ENCODE data around the gene QSOX1. TPM values are rescaled to one million over a fixed set of nuclear protein-coding genes. Genes with fewer than 3 reads are reported as not detected.

QSOX1 gene
- total and polyA plus RNA-seq, 8 donors = 38.5 to 323 (median 111) TPM

DNA sequence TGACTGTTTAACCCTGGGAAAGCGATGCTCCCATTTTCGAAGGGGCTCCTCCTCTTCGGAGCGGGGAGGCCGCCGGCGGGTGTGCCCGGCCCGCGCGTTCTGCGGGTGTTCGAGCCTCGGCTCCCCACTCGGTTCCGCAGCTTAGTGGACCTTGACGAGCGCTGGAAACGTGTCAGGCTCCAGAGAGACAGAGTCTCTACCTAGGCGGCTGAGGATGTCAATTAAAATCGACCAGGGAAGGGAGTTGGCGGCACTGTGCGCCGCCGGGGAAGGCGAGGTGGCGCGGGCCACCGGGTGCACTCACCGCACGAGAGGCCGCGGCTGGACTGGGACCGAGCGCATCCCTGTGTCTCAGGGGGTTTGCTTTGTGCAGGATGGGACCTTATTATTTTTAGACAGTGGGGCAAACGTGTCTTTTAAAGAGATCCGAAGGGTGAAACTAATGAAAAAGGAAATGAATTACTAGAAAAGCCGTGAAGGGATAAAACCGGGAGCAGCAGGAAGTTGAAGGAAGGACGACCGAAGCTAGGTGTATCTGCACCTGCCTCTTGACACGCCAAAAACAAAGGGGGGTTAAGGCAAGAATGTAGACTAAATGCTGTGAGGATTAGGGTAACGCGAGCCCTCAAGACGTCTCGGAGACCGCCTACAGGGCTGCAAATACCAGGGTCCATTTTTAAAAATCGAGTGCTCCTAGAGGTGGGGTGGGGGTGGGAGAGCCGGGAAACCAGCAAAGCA, 81.0 kb downstream of the QSOX1 start:
- TF ChIP-seq, protein P1, sequence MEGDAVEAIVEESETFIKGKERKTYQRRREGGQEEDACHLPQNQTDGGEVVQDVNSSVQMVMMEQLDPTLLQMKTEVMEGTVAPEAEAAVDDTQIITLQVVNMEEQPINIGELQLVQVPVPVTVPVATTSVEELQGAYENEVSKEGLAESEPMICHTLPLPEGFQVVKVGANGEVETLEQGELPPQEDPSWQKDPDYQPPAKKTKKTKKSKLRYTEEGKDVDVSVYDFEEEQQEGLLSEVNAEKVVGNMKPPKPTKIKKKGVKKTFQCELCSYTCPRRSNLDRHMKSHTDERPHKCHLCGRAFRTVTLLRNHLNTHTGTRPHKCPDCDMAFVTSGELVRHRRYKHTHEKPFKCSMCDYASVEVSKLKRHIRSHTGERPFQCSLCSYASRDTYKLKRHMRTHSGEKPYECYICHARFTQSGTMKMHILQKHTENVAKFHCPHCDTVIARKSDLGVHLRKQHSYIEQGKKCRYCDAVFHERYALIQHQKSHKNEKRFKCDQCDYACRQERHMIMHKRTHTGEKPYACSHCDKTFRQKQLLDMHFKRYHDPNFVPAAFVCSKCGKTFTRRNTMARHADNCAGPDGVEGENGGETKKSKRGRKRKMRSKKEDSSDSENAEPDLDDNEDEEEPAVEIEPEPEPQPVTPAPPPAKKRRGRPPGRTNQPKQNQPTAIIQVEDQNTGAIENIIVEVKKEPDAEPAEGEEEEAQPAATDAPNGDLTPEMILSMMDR (IDR thresholded peaks at IDR 0.05) = no peak
- TF ChIP-seq POLR2AphosphoS5 (IDR thresholded peaks at IDR 0.05) = no peak
- no peak for TF ChIP-seq POLR2A (IDR thresholded peaks at IDR 0.05)
- no peak for TF ChIP-seq EP300 (IDR thresholded peaks at IDR 0.05)
- Histone ChIP-seq H3K27me3 (peaks cover 47 to 100% (median 99%) of the 10 kb centered on the region in 3 donors), H3K9me3 (no peaks in the 10 kb centered on the region), H3K27ac (no peak overlapping the region), H3K4me1 (peaks cover 37 to 53% (median 44%) of the 10 kb centered on the region in 4 donors), H3K36me3 (no peaks in the 10 kb centered on the region), H3K4me3 (peak overlapping the region in 2 of 4 donors; percentile 16 to 39)
- DNase-seq = no peak
- WGBS, 5 donors = 4 to 11% (median 8%) methylated on average over 46 to 49 of the region's 49 CpGs
- intact Hi-C loops (cut with DNase I; ENCODE audit: low total_unique reads) = no loop called here

DNA sequence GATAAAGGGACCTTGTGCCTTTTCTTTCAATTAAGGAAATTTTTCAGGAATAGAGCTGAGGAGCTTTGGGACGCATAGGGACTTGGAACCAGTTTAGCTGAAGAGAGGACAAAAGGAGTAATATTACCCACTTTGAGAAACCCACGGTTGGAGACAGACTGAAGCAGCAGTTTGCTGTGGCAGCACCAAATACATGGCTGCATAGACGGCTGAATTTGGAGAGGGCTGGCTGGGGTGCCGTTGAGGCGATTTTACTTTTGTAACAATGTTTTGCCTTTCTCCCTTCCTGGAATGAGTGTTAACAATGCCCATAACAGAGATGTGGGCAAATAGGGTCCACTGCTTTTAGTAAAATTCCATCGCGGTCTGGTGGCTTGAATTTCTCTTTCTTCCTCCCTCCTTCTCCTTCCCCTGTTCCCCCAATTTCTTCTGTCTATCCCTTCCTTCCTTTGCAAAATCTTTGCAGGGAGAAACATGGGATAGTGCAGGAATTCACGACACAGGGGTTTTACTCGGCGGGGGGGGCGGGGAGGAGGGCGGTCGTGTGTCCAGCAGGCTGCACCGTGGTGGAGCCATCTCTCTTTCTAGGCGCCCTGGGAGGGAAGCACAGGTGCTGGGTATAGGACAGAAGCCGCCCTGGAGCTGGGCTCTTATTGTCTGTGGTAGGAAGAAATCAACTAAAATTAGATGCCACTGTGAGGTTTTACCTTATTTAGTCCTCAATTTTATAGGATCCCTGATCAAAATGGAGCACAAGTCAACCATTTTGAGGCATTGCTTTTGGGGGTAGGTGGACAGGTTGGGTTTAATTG, 82.2 kb downstream of the QSOX1 start:
- Histone ChIP-seq H3K36me3 (no peaks in the 10 kb centered on the region), H3K27ac (no peak overlapping the region), H3K9me3 (no peaks in the 10 kb centered on the region), H3K27me3 (peaks cover 46 to 100% (median 98%) of the 10 kb centered on the region in 3 donors), H3K4me1 (peaks cover 26 to 41% (median 32%) of the 10 kb centered on the region in 4 donors), H3K4me3 (no peak overlapping the region)
- no peak for DNase-seq
- no peak for TF ChIP-seq POLR2AphosphoS5 (IDR thresholded peaks at IDR 0.05)
- TF ChIP-seq POLR2A (IDR thresholded peaks at IDR 0.05) = no peak
- no peak for TF ChIP-seq EP300 (IDR thresholded peaks at IDR 0.05)
- TF ChIP-seq, protein P1 (IDR thresholded peaks at IDR 0.05) = no peak
- intact Hi-C loops (cut with DNase I; ENCODE audit: low total_unique reads) = no loop called here
- 7 to 12% (median 9%) methylated on average over 16 of the region's 16 CpGs for WGBS, 5 donors

DNA sequence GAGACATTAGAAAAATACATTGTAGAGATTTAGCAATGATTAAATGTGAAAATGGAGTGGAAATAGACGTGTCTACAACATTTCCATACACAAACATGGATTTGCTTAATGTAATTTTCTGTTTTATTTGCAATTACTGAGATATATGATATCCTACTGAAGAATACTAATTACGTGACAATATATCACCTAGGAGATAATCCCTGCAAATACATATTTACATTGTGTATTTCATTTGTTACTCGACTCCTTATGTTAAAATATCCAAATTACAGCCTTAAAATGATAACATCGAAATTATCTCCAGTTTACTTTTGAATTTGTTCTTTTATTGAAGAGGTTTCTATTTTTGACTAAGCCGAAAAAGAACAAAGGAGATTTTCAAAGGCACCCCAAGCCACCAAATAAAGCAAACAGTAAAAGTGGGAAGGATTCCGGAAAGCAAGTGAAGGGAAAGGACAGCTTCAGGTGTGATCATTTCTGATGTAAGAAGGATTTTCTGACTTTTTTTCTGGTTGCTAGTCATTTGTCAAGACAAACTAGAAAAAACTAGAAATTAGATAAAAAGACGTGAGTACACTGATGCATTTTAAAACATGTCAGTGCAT, 83.3 kb downstream of the QSOX1 start:
- Histone ChIP-seq H3K27me3 (peaks cover 41 to 100% (median 87%) of the 10 kb centered on the region in 3 donors), H3K9me3 (no peaks in the 10 kb centered on the region), H3K4me1 (peaks cover 25 to 34% (median 30%) of the 10 kb centered on the region in 4 donors), H3K27ac (no peak overlapping the region), H3K36me3 (no peaks in the 10 kb centered on the region), H3K4me3 (no peak overlapping the region)
- TF ChIP-seq, protein P1 (IDR thresholded peaks at IDR 0.05) = no peak
- no peak for TF ChIP-seq POLR2AphosphoS5 (IDR thresholded peaks at IDR 0.05)
- no peak for TF ChIP-seq EP300 (IDR thresholded peaks at IDR 0.05)
- TF ChIP-seq POLR2A (IDR thresholded peaks at IDR 0.05) = no peak
- DNase-seq = no peak
- WGBS, 5 donors = 16 to 21% (median 17%) methylated on average over 7 of the region's 7 CpGs
- intact Hi-C loops (cut with DNase I; ENCODE audit: low total_unique reads) = no loop called here

DNA sequence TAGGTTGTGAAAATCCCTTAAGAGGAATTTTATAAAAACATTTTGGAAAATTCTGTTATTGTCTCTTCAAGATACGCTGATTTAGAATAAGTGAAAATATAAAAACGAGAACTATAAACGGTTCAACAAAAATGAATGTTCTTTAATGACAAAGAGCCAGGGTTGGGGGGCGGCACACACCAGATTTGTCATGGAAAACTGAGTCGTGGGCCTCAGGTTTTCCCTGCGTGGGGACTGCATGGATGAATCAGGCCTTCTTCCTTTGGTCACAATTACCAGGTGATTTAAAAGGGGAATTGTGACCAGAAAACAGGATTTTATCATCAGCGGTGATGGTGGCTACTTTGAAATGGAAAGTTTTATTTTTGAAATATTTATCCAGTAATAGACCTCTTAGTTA, 84.0 kb downstream of the QSOX1 start:
- Histone ChIP-seq H3K36me3 (no peaks in the 10 kb centered on the region), H3K4me3 (no peak overlapping the region), H3K4me1 (peaks cover 18 to 27% (median 24%) of the 10 kb centered on the region in 4 donors), H3K27me3 (peaks cover 35 to 100% (median 80%) of the 10 kb centered on the region in 3 donors), H3K9me3 (no peaks in the 10 kb centered on the region), H3K27ac (no peak overlapping the region)
- TF ChIP-seq EP300 (IDR thresholded peaks at IDR 0.05) (no peak), POLR2AphosphoS5 (IDR thresholded peaks at IDR 0.05) (no peak), POLR2A (IDR thresholded peaks at IDR 0.05) (no peak)
- TF ChIP-seq, protein P1 (IDR thresholded peaks at IDR 0.05) = no peak
- DNase-seq = no peak
- intact Hi-C loops (cut with DNase I; ENCODE audit: low total_unique reads) = no loop called here
- WGBS, 5 donors = 14 to 23% (median 19%) methylated on average over 7 of the region's 7 CpGs

Measured in stomach (tissue), 9 donors.